Esophagus (tissue), 2 donors: Measurements from ENCODE around the gene NKPD1. TPM values are rescaled to one million over a fixed set of nuclear protein-coding genes. Genes with fewer than 3 reads are reported as not detected.

Experiments
- H3K27ac ChIP-seq, 2 donors: one replicate each; pipeline ENCODE4 v1.5.1; 2013; ENCODE audit warnings: low read depth in 2 of 2, mild to moderate bottlenecking in 2 of 2, inconsistent platforms in 1 of 2, low read length in 1 of 2, moderate library complexity in 1 of 2
- H3K27me3 ChIP-seq, 2 donors: one replicate each; pipeline ENCODE4 v1.6.1; 2013; ENCODE audit warnings: low read length in 2 of 2, control low read depth in 1 of 2, mild to moderate bottlenecking in 1 of 2; ENCODE audit not compliant: insufficient read depth in 2 of 2, control insufficient read depth in 1 of 2
- H3K36me3 ChIP-seq, 2 donors: one replicate each; pipeline ENCODE4 v1.6.1; 2013; ENCODE audit warnings: low read length in 1 of 2; ENCODE audit not compliant: control insufficient read depth in 2 of 2, insufficient read depth in 2 of 2
- H3K4me1 ChIP-seq, 2 donors: one replicate each; pipeline ENCODE4 v1.6.1; 2013; ENCODE audit warnings: low read length in 1 of 2; ENCODE audit not compliant: control insufficient read depth in 2 of 2, insufficient read depth in 2 of 2
- H3K4me3 ChIP-seq, 2 donors: one replicate each; pipeline ENCODE4 v1.5.1; 2013; ENCODE audit warnings: low read length in 2 of 2, mild to moderate bottlenecking in 2 of 2, low read depth in 1 of 2, moderate library complexity in 1 of 2
- H3K9me3 ChIP-seq, 2 donors: one replicate each; pipeline ENCODE4 v1.6.1; 2013; ENCODE audit warnings: mild to moderate bottlenecking in 2 of 2, low read depth in 1 of 2, low read length in 1 of 2, moderate library complexity in 1 of 2; ENCODE audit not compliant: control insufficient read depth in 2 of 2, insufficient read depth in 1 of 2
- WGBS, 2 donors: extraction: QIAGEN DNeasy Blood & Tissue Kit; methylation state at CpG; one replicate each; pipeline ENCODE4 v1.1.7; 2013; 5-methylcytosine and 5-hydroxymethylcytosine counted together
- polyA plus RNA-seq, 2 donors: library from polyadenylated mRNA; stranded (reverse); fragments of 200-250 nt; gene quantifications; one replicate each; pipeline ENCODE4 v1.2.3, GENCODE V29; 2013
- donor health status: healthy with polysubstance abuse.
- donor health status: Bipolar disorder and iron deficiency.

The NKPD1 gene
- polyA plus RNA-seq, 2 donors, result 0.61 to 1.3 TPM

DNA sequence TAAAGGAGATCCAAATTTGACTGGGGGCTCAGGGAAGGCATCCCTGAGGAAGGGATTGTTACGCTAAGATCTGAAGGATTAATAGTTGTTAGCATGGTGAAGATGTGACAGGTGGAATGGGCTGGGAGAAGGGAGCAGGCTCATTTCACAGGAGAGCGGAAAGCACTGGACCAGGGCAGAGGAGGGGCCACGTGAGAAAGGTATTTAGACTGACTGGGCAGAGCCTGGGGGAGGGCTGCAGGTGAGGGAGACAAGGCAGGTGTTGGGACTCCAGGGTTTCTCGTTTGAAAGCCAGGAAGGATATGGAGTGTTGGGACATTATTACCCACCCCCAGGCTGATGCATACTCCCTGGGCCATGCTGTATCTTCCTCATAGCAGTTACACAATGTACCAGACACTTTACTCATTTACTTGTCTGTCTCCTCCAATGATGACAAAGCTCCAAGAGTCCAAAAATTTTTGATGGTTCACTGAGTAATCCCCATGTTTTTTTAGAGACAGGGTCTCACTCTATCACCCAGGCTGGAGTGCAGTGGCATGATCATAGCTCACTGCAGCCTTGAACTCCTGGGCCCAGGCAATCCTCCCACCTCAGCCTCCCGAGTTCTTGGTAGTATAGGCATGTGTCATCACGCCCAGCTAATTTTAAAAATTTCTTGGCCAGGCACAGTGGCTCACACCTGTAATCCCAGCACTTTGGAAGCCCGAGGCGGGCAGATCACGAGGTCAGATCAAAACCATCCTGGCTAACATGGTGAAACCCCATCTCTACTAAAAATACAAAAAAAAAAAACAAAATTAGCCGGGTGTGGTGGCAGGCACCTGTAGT, 14.9 kb upstream of the NKPD1 start:
- Histone ChIP-seq H3K27ac (no peak overlapping the region), H3K9me3 (no peaks in the 10 kb centered on the region), H3K4me3 (no peak overlapping the region), H3K36me3 (no peaks in the 10 kb centered on the region), H3K27me3 (no peaks in the 10 kb centered on the region), H3K4me1 (peaks cover 5 to 17% of the 10 kb centered on the region in 2 donors)
- 66 to 73% methylated on average over 10 of the region's 10 CpGs for WGBS, 2 donors

DNA sequence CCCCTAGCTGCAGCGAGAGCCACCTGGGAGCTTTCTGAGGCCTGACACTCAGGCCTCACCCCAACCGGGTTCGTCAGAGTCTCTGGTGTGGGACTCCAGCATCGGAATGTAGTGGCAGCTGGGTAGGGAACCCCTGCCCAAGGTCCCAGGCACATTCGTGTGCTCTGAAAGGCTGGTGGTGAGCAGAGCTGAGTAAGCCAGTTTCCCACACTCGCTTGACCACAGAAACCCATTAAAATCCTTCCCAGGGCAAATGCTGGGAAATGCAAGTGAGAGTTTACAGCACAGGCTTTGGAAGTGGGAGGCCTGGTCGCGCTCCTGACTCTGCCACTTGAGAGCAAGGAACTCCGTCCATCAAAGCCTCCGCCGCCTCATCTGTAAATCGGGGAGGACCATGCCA, 13.0 kb upstream of the NKPD1 start:
- no peaks in the 10 kb centered on the region for H3K36me3 ChIP-seq
- H3K4me3 ChIP-seq, result no peak overlapping the region
- no peak overlapping the region for H3K27ac ChIP-seq
- no peaks in the 10 kb centered on the region for H3K27me3 ChIP-seq
- 85% methylated on average over 12 of the region's 12 CpGs for WGBS, 2 donors
- H3K4me1 ChIP-seq, result peaks cover 5 to 13% of the 10 kb centered on the region in 2 donors
- H3K9me3 ChIP-seq, result no peaks in the 10 kb centered on the region

DNA sequence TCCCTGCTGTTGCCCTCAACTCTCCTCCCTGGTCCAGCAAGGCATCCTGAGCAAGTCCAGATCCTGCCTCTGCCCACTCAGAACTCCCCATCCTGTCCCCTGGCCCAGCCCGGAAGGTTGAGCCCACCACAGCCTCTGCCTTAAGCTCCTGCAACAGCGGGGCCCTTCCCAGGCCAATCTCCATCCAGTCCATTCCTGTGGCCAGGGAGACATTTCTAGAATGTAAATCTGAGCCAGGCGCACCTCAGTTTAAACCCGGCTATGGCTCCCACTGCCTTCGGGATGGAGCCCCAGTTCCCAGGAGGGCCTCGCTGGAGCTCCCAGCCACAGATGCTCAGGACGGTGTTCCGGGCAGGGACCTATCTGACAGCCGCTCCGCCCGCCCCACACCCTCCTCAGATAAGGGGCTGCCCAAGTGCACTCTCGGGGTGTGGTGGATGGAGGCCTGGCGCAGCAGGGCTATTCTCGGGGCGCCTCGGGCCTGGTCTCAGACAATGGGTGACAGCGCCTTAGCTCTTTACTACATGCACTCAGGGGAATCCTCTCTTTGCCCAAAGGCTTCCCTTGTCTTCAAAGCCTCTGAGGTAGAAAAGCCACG, 11.9 kb upstream of the NKPD1 start:
- H3K9me3 ChIP-seq, result no peaks in the 10 kb centered on the region
- peaks cover 5 to 13% of the 10 kb centered on the region in 2 donors for H3K4me1 ChIP-seq
- H3K27ac ChIP-seq, result no peak overlapping the region
- 89 to 91% methylated on average over 15 to 17 of the region's 18 CpGs for WGBS, 2 donors
- H3K36me3 ChIP-seq, result no peaks in the 10 kb centered on the region
- no peaks in the 10 kb centered on the region for H3K27me3 ChIP-seq
- no peak overlapping the region for H3K4me3 ChIP-seq

DNA sequence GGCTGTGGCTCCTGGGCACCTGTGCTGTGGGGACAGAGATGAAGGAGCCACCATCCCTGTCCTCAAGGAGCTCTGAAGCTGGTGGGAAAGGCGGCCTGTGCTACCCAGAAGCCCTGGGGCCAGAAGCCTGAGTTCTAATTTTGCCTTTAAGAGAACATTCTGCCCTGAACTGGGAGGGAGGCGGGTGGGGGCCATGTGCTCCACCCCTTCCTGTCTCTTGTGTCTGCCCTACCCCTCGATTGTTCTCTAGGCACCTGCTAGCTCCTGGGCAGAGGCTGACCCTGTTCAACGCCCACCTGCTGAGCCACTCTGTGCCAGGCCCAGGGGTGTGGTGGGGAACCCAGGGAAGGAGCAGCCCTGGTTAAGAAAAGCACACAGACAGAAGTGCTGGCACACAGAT, 11.4 kb upstream of the NKPD1 start:
- Histone ChIP-seq H3K9me3 (no peaks in the 10 kb centered on the region), H3K27ac (no peak overlapping the region), H3K36me3 (no peaks in the 10 kb centered on the region), H3K27me3 (no peaks in the 10 kb centered on the region), H3K4me3 (no peak overlapping the region), H3K4me1 (peaks cover 5 to 11% of the 10 kb centered on the region in 2 donors)
- 48 to 51% methylated on average over 4 of the region's 4 CpGs for WGBS, 2 donors

DNA sequence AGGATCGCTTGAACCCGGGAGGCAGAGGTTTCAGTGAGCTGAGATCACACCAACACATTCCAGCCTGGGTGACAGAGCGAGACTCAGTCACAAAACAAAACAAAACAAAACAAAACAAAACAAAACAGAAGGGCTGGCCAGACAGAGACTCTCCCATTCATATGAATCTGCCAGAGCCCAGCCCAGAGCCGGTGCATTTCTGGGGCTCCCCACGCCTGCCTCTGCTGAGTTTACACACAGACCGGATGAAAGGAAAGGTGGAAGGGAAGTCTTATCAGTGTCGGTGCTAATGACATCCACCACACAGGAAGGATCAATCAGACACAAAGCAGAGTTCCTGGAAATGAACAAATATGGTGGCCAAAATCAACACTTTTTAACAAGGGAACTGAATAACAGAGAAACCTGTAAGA, 10.4 kb upstream of the NKPD1 start:
- Histone ChIP-seq H3K4me1 (peaks cover 5 to 17% of the 10 kb centered on the region in 2 donors), H3K4me3 (no peak overlapping the region), H3K9me3 (no peaks in the 10 kb centered on the region), H3K27ac (peak overlapping the region in 1 of 2 donors; percentile 10), H3K27me3 (no peaks in the 10 kb centered on the region), H3K36me3 (no peaks in the 10 kb centered on the region)
- 25 to 35% methylated on average over 7 of the region's 7 CpGs for WGBS, 2 donors

DNA sequence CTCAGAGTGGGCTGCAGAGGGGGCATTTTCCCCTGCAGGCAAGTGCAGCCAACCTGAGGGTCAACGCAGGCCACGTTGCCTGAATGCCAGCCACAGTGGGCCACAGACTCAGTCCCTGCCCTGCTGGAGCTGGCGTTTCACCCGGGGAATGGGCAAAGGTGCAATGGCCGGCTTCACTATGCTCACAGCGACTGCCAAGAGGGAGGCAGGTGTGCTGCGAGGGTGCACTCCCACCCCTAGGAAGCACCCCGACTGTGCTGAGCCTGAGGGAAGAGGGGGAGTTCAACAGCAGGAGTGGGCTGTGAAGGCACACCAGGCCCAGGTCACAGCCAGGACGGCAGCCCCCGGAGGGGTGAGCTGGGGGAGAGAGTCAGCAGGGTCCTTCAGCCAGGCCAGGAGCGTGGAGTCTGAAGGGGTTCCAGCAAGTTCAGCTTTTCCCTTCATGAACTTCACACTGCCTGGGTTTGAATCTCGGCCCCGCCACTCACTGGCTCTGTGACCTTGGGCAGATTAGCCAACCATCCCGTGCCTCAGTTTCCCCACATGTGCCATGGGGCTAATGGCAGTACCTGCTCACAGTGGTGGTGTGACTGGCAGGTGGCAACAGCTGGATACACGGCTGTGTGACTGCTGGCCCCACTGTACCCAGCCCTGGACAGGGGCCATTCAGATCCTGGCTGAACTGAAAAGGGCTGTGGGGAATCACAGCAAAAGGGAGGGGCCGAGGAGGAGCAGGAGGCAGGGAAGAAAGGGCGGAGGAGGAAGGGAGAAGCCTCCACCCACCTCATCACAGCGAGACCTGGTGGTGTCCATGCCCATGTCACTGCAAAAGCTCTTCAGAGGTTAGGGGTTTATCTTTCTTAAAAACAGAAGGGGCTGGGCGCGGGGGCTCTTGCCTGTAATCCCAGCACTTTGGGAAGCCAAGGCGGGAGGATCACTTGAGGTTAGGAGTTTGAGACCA, 9.6 kb upstream of the NKPD1 start:
- Histone ChIP-seq H3K9me3 (no peaks in the 10 kb centered on the region), H3K36me3 (no peaks in the 10 kb centered on the region), H3K27me3 (no peaks in the 10 kb centered on the region), H3K4me1 (peaks cover 5 to 17% of the 10 kb centered on the region in 2 donors), H3K27ac (no peak overlapping the region), H3K4me3 (no peak overlapping the region)
- 80 to 82% methylated on average over 21 of the region's 21 CpGs for WGBS, 2 donors

DNA sequence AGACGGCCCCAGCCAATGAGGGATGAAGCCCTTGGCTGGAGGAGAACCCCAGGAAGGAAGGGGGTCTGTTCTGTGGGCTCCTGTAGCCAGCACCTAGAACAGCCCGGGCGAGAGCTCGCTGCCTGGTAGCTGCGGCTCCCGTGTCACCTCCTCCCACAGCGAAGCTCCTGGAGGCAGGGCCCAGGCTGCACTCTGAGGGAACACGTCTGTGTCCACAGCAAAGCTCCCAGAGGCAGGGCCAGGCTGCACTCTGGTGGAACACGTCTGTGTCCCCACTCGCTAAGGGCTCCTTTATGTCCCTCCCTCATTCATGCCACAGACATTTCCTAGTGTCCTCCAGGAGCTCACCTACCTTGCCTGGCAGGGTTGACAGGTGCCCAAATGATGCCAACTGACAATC, 8.8 kb upstream of the NKPD1 start:
- H3K4me1 ChIP-seq, result peaks cover 5 to 23% of the 10 kb centered on the region in 2 donors
- H3K4me3 ChIP-seq, result no peak overlapping the region
- H3K9me3 ChIP-seq, result no peaks in the 10 kb centered on the region
- WGBS, 2 donors, result 94 to 96% methylated on average over 10 of the region's 10 CpGs
- no peak overlapping the region for H3K27ac ChIP-seq
- no peaks in the 10 kb centered on the region for H3K36me3 ChIP-seq
- H3K27me3 ChIP-seq, result no peaks in the 10 kb centered on the region

DNA sequence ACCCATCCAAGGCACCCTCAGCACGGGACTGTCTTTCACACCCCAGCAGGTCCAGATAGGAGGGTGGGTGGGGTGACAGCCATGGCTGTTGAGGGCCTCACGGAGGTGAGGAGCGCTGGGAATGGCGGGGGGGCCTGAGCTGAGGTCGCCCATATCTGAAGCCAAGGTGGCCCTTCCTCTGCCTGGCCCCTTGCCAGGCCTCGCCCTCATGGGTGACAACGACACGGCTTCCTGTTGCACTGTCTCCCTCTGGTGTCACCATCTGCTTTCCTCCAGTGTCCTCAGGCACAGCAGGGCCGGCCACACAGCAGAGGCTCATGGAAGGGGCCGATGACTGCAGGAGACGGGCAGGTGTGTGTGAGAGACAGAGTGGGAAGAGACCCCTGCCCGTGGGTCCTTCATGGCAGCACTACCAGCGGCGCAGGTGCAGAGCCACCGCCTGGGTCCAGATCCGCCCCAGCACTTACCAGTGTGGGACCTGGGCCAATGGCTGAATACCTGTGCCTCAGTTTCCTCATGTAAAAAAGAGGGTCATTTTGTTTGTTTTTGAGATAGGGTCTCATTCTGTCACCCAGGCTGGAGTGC, 8.1 kb upstream of the NKPD1 start:
- WGBS, 2 donors, result 83 to 85% methylated on average over 16 of the region's 16 CpGs
- Histone ChIP-seq H3K27ac (no peak overlapping the region), H3K27me3 (no peaks in the 10 kb centered on the region), H3K4me1 (peaks cover 8 to 30% of the 10 kb centered on the region in 2 donors), H3K9me3 (no peaks in the 10 kb centered on the region), H3K36me3 (no peaks in the 10 kb centered on the region), H3K4me3 (no peak overlapping the region)

DNA sequence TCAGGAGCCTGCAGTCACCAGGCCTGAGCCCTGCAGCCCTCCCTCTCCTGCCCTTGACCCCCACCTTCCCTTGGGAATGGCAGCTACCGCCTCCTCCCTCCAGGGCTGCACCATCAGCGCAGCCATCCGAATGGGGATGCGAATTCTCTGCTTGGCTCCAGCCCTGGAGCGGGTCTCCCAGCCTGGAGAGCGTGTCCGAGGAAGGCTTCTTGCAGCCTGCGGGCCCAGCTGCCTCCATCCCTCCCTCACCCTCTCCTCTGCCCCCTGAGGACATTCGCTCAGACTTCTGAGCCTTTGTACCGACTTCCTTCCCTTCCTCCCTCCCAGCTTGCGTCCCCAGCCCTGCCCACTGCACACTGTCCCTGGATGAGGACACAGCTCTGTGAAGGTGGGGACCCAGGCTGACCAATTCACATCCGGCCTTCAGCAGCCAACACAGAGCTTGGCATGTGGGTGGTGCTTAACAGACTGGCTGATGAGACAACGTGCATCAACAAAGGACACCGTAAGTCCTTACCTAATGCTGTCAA, 6.0 kb upstream of the NKPD1 start:
- H3K27me3 ChIP-seq, result no peaks in the 10 kb centered on the region
- no peak overlapping the region for H3K4me3 ChIP-seq
- no peak overlapping the region for H3K27ac ChIP-seq
- H3K9me3 ChIP-seq, result no peaks in the 10 kb centered on the region
- no peaks in the 10 kb centered on the region for H3K36me3 ChIP-seq
- 56 to 71% methylated on average over 14 of the region's 14 CpGs for WGBS, 2 donors
- peaks cover 9 to 43% of the 10 kb centered on the region in 2 donors for H3K4me1 ChIP-seq
